ENCODE results near the gene C16orf87. TPM values are rescaled to one million over a fixed set of nuclear protein-coding genes. Genes with fewer than 3 reads are reported as not detected.

The C16orf87 gene
- total RNA-seq, 1 donor: 9.8 TPM

- Histone ChIP-seq H3K36me3 (ENCODE audit: insufficient read depth, low read length) (no peaks in the 10 kb centered on the region), H2AFZ (ENCODE audit: low read length) (no peak overlapping the region), H3K4me1 (ENCODE audit: insufficient read depth, low read length) (no peaks in the 10 kb centered on the region), H3K4me2 (ENCODE audit: insufficient read depth, low read length) (no peak overlapping the region), H3K4me3 (ENCODE audit: insufficient read depth, low read length) (no peak overlapping the region), H4K20me1 (ENCODE audit: insufficient read depth, low read length) (no peaks in the 10 kb centered on the region), H3K27ac (ENCODE audit: low read depth, low read length) (no peak overlapping the region), H3K9me3 (ENCODE audit: low read depth, low read length) (no peaks in the 10 kb centered on the region), H3K79me2 (ENCODE audit: insufficient read depth, low read length) (no peaks in the 10 kb centered on the region), H3K27me3 (ENCODE audit: insufficient read depth, low read length) (no peaks in the 10 kb centered on the region)
- no peak for DNase-seq (ENCODE audit: insufficient read length, low spot score, missing footprints)
- TF ChIP-seq, protein P1, sequence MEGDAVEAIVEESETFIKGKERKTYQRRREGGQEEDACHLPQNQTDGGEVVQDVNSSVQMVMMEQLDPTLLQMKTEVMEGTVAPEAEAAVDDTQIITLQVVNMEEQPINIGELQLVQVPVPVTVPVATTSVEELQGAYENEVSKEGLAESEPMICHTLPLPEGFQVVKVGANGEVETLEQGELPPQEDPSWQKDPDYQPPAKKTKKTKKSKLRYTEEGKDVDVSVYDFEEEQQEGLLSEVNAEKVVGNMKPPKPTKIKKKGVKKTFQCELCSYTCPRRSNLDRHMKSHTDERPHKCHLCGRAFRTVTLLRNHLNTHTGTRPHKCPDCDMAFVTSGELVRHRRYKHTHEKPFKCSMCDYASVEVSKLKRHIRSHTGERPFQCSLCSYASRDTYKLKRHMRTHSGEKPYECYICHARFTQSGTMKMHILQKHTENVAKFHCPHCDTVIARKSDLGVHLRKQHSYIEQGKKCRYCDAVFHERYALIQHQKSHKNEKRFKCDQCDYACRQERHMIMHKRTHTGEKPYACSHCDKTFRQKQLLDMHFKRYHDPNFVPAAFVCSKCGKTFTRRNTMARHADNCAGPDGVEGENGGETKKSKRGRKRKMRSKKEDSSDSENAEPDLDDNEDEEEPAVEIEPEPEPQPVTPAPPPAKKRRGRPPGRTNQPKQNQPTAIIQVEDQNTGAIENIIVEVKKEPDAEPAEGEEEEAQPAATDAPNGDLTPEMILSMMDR (IDR thresholded peaks at IDR 0.05; ENCODE audit: extremely low read depth, low read depth, low read length): no peak
Measured at GRCh38 chr16:46839986-46840443, 9.0 kb upstream of the C16orf87 start.

DNA sequence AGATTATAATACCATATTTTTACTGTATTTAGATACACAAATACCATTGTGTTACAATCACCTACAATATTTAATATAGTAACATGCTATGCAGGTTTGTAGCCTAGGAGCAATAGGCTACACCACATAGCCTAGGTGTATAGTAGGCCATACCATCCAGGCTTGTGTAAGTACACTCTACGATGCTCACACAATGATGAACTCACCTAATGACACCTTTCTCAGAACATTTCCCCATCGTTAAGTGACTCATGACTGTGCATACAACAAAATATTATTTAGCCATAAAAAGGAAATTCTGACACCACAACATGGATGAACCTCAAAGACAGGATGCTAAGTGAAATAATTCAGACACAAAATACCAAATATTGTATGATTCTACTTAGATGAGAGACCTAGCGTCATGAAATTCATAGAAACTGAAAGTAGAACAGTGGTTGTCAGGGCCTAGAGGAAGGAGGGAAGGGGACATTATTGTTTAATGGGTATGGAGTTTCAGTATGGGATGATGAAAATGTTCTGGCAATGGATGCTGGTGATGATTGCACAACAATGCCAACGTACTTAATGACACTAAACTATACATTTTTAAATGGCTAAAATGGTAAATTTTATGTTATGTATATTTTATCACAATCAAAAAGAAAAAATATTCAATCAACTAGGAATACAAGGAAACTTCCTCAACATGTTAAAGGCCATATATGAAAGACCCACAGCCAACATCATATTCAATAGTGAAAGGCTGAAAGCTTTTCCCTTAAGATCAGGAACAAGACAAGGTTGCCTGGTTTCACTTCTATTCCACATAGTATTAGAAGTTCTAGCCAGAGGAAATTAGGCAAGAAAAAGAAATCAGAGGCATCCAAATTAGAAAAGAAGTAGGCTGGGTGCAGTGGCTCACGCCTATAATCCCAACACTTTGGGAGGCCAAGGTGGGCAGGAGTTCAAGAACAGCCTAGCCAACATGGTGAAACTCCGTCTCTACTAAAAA, 5.9 kb upstream of the C16orf87 start:
- H3K36me3 ChIP-seq (ENCODE audit: insufficient read depth, low read length): no peaks in the 10 kb centered on the region
- H3K27ac ChIP-seq (ENCODE audit: low read depth, low read length): no peak overlapping the region
- peaks cover 12% of the 10 kb centered on the region for H3K27me3 ChIP-seq (ENCODE audit: insufficient read depth, low read length)
- H3K4me1 ChIP-seq (ENCODE audit: insufficient read depth, low read length): no peaks in the 10 kb centered on the region
- no peaks in the 10 kb centered on the region for H3K9me3 ChIP-seq (ENCODE audit: low read depth, low read length)
- no peak overlapping the region for H3K4me3 ChIP-seq (ENCODE audit: insufficient read depth, low read length)
- H4K20me1 ChIP-seq (ENCODE audit: insufficient read depth, low read length): no peaks in the 10 kb centered on the region
- no peak overlapping the region for H2AFZ ChIP-seq (ENCODE audit: low read length)
- H3K79me2 ChIP-seq (ENCODE audit: insufficient read depth, low read length): no peaks in the 10 kb centered on the region
- TF ChIP-seq, protein P1 (IDR thresholded peaks at IDR 0.05; ENCODE audit: extremely low read depth, low read depth, low read length): no peak
- no peak overlapping the region for H3K4me2 ChIP-seq (ENCODE audit: insufficient read depth, low read length)
- no peak for DNase-seq (ENCODE audit: insufficient read length, low spot score, missing footprints)

DNA sequence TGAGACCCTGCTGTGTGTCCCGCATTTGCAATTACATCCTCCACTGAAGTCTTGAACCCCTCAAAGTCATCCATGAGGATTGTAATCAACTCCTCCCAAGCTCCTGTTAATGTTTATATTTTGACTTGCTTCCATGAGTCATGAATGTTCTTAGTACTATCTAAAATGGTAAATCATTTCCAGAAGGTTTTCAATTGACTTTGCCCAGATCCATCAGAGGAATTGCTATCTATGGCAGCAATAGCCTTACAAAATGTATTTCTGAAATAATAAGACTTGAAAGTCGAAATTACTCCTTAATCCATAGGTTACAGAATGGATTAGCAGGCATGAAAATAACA, 2.5 kb upstream of the C16orf87 start:
- Histone ChIP-seq H3K9me3 (ENCODE audit: low read depth, low read length) (no peaks in the 10 kb centered on the region), H3K36me3 (ENCODE audit: insufficient read depth, low read length) (no peaks in the 10 kb centered on the region), H3K4me2 (ENCODE audit: insufficient read depth, low read length) (no peak overlapping the region), H4K20me1 (ENCODE audit: insufficient read depth, low read length) (no peaks in the 10 kb centered on the region), H3K4me1 (ENCODE audit: insufficient read depth, low read length) (peaks cover 6% of the 10 kb centered on the region), H3K27me3 (ENCODE audit: insufficient read depth, low read length) (peaks cover 12% of the 10 kb centered on the region), H2AFZ (ENCODE audit: low read length) (no peak overlapping the region), H3K4me3 (ENCODE audit: insufficient read depth, low read length) (no peak overlapping the region), H3K79me2 (ENCODE audit: insufficient read depth, low read length) (peaks cover 19% of the 10 kb centered on the region), H3K27ac (ENCODE audit: low read depth, low read length) (no peak overlapping the region)
- no peak for DNase-seq (ENCODE audit: insufficient read length, low spot score, missing footprints)
- TF ChIP-seq, protein P1 (IDR thresholded peaks at IDR 0.05; ENCODE audit: extremely low read depth, low read depth, low read length): no peak

- Histone ChIP-seq H3K4me3 (ENCODE audit: insufficient read depth, low read length) (no peak overlapping the region), H3K27me3 (ENCODE audit: insufficient read depth, low read length) (peaks cover 12% of the 10 kb centered on the region), H3K27ac (ENCODE audit: low read depth, low read length) (no peak overlapping the region), H3K4me1 (ENCODE audit: insufficient read depth, low read length) (peaks cover 6% of the 10 kb centered on the region), H4K20me1 (ENCODE audit: insufficient read depth, low read length) (no peaks in the 10 kb centered on the region), H2AFZ (ENCODE audit: low read length) (no peak overlapping the region), H3K79me2 (ENCODE audit: insufficient read depth, low read length) (peaks cover 24% of the 10 kb centered on the region), H3K9me3 (ENCODE audit: low read depth, low read length) (no peaks in the 10 kb centered on the region), H3K4me2 (ENCODE audit: insufficient read depth, low read length) (no peak overlapping the region), H3K36me3 (ENCODE audit: insufficient read depth, low read length) (no peaks in the 10 kb centered on the region)
- no peak for DNase-seq (ENCODE audit: insufficient read length, low spot score, missing footprints)
- TF ChIP-seq, protein P1 (IDR thresholded peaks at IDR 0.05; ENCODE audit: extremely low read depth, low read depth, low read length): no peak
Measured at GRCh38 chr16:46832757-46833459, 1.9 kb upstream of the C16orf87 start.
